Hematopoietic multipotent progenitor cell treated with erythropoietin and hydrocortisone succinate and interleukin-3 and kit ligand, for 4 days (in vitro differentiated cells): ENCODE measurements around the gene SH3BGRL2.

Source experiments
- DNase-seq: peaks from one replicate; pipeline ENCODE4 v3.0.0-alpha.2; 2015

SH3BGRL2 gene

DNA sequence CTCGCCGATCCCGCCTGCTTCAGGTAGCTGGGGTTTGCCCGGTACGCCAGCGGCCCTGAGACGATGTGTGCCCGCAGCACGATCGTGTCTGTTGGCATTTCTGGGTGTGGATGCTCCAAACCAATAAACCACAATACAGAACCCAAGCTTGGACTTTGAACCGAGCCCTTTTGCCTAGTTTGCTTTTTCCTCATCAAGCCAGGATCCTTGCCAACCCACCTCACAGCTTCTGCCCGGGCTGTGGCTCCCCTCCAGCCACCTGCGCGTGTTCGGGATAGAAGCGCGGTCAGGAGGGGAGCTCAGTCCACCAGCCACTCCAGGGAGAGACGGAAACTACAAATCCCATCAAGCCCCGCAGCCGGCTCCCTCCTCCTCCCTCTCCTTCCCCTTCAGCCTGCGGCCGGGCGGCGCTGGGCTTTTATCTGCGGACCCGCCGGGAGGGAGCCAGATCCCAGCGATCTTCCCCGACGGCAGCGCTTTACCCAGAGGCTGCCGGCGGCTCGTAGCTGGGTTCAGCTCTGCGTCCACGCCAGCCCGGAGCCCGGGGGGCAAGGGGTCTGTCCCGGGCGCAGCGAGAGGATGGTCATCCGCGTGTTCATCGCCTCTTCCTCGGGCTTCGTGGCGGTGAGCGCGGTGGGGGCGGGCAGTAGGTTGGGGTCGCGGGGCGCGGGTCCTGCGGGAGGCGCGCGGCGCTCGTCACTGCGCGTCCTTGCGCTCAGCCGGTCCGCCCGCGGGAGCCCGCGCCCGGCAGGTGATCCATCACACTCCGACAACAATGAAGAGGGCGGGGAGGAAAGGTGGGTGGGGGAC lies at the start of gene SH3BGRL2:
TSS of gene SH3BGRL2 (plus strand) at position 447 of the 810 bp plus-strand sequence. CDS start at position 580, 133 bp downstream.
- peak; percentile 92 for DNase-seq

DNA sequence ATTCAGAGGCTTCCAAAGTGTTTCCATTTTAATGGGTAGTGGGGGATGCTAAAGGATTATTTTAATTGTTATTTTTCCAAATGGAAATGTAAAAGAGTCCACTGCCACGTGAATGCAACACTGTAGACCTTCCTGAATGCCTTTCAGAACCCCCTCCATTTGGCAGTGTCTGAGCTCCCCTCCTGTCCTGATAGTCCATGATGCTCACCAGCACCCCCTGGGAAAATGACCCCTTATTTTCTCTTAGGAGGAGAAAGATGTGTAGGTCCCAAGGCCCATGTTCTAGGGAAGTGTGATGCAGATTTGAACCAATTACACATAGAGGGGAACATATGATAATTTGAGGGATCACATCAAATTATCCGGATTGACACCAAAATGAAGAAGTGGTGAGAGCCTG lies 46.8 kb upstream of the SH3BGRL2 start:
- peak; percentile 8 for DNase-seq

DNA sequence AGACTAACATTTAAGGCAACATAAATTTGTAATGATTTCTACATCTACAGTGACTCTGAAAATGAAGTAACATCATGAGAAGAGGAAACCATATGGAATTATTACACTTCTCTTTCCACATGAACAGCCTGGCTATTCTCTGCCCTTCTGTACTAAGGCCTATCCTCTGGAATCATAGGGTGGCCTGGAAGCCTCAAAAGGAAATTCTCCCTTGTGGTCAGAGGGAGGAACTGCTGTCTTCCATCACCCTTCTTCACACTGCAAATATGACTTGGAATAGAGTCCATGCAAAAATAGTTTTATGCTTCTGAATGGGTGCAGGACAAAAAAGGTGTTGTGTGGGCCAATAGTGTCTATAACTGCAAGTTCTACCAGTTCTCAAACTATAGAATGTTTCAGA lies 44.6 kb upstream of the SH3BGRL2 start:
- peak; percentile 48 for DNase-seq

DNA sequence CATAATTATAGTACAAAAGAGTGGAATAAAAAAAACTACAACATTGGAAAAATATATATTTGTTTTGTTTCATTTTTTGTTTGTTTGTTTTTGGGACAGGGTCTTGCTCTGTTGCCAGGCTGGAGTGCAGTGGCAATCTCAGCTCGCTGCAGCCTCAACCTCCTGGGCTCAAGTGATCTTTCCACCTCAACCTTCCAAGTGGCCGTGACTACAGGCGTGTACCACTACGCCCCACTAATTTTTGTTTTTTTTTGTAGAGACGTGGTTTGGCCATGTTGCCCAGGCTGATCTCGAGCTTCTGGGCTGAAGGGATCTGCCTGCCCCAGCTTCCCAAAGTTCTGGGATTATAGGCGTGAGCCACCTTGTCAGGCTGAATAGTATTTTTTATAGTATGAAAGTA lies 41.4 kb upstream of the SH3BGRL2 start:
- DNase-seq: no peak

DNA sequence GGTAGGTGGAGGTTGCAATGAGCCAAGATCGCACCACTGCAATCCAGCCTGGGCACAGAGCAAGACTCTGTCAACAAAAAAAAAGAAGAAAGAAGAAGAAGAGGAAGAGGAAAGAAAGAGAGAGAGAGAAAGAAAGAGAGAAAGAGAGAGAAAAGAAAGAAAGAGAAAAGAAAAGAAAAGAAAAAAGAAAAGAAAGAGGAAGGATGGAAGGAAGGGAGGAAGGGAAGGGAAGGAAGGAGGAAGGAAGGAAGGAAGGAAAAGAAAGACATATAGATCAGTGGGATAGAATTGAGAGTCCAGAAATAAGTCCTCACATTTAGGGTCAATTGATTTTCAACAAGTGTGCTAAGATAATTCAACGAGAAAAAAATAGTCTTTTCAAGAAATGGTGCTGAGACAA lies 34.0 kb upstream of the SH3BGRL2 start:
- no peak for DNase-seq

DNA sequence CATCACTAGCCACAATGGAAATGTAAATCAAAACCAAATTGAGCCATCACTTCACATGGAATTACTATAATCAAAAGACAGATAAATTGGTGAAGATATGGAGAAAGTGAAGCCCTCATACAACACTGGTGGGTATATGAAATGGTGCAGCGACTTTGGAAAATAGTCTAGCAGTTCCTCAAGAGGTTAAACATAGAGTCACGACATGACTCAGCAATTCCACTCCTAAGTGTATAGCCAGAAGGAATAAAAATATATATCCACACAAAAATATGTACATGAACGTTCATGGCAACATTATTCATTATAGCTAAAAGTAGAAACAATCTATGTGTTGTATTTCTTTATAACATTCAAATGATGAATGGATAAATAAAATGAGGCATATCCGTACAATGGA lies 33.1 kb upstream of the SH3BGRL2 start:
- no peak for DNase-seq

DNA sequence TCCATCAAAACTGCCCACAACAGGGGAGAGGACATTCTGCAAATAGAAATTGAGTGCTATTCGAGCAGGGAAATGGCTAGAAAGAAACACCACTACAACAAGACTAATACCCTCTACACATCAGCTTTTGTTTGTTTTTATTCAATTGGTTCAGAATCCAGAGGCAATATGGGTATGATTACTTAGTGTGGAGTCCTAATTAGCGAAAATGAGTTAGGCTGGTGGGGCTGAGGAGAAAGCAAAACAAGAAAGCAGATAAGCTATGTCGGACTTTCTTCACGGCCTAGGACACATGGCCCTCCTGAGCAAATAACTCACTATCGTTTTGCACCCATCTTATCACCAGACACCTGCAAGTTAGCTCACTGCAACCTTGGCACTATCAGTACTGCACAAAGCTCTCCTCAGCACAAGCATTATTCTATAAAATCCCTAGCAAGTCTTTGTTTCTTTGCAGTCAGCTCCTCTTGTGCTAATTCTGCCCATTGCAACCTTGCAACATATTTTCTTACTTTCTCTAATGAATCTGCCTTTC lies 31.3 kb upstream of the SH3BGRL2 start:
- peak; percentile 52 for DNase-seq

DNA sequence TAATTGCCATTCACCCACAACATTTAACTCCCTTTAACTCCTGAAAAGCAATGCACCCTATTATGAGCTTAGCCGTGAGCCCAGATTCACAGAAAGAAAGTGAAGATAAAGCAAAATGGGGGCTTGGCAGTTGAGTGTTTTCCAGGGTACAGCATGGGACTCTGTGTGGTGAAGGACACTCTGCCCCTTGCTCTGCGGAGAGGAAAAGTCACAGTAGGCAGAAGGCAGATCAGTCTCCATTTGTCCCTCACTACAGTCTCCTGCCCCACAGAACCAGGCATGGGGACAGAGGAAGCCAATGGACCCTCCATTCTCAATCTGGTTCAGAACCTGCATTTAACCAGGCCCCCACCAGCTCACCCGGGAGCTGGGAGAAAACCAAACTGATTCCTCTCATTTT lies 30.8 kb upstream of the SH3BGRL2 start:
- no peak for DNase-seq

DNA sequence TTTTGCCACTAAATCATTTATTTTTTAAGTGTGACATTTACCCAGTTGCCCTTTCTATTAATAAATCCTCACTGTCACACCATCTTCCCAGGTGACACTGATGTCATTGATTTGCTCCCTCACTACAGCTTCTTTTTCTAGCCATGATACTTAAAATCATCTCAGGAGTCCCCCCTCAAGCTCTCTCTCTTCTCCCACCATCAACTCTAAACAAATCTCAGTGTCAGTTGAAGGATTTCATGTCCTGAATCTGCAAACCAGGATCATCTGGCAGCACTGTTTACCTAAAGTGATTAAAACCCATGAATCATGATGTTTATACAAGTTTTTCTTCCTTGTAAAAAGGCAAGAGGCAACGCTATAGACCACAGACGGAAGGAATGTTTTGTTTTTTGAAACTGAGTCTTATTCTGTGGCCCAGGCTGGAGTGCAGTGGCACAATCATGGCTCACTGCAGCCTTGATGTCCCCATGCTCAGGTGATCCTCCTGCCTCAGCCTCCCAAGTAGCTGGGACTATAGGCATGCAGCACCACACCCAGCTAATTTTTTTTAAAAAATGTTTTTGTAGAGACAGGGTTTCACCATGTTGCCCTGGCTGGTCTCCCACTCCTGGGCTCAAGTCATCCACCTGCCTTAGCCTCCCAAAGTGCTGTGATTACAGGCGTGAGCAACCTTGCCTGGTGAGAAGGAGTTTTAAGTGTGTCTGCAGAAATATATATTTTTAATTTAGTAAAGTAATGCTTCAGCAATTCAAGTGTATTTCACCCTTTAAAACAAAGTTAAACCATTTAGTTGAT lies 30.1 kb upstream of the SH3BGRL2 start:
- DNase-seq: no peak

DNA sequence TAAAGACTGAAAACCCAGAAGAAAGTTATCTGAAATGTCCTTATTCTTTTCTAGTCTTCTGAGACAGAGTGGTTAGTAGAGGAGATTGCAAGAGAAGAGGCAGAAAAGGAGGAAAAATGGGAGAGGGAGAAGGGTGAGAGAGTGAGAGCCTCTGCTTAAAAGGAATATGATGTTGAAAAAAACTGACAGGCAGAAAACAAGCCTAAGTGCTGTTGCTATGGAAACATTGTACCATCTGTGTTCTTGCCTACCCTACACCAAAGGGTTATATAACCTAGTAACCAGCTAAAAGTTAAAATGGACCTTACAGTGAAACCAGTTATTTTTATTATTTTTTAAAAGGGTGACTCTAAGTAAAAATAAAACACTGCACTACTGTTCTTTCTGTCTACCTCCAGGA lies 28.3 kb upstream of the SH3BGRL2 start:
- no peak for DNase-seq

DNA sequence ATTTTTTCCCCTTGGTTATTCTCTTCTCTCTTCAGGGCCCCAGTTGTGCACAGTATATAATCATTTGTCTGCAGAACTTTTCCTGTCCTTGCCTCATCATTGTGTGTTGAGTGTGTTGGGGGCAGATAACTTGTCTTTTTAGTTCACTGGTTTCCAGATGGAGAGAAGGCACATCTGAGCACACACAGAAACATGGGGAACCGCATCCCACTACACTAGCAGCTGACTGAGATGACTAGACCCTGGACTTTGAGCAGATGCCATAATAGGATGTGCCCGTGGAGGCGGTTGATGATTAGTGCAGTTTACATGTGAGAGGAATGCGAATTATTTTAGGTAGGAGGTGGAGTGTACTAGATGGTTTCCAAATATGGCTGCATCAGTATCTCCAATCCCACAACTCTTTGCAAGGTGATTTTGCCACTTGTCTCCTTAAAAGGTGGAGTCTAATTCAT lies 26.5 kb upstream of the SH3BGRL2 start:
- DNase-seq: peak; percentile 70

DNA sequence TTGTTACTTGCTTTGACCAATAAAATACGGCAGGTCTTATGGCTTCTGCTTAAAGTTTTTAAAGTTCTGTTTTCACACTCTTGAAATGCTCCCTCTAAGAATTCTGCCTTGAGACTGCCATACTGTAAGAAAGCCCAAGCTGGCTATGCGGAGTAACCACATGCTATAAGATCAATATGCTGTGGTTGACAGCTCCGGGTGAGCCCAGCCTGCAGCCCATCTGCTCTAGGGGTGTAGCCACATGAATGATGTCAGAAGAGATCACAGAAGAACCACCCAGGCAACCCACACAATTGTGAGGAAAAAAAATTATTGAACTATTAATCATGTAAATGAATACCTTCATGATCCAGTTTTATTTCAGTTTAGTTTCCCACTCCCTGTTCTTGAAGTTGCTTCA lies 26.1 kb upstream of the SH3BGRL2 start:
- DNase-seq: peak; percentile 49

DNA sequence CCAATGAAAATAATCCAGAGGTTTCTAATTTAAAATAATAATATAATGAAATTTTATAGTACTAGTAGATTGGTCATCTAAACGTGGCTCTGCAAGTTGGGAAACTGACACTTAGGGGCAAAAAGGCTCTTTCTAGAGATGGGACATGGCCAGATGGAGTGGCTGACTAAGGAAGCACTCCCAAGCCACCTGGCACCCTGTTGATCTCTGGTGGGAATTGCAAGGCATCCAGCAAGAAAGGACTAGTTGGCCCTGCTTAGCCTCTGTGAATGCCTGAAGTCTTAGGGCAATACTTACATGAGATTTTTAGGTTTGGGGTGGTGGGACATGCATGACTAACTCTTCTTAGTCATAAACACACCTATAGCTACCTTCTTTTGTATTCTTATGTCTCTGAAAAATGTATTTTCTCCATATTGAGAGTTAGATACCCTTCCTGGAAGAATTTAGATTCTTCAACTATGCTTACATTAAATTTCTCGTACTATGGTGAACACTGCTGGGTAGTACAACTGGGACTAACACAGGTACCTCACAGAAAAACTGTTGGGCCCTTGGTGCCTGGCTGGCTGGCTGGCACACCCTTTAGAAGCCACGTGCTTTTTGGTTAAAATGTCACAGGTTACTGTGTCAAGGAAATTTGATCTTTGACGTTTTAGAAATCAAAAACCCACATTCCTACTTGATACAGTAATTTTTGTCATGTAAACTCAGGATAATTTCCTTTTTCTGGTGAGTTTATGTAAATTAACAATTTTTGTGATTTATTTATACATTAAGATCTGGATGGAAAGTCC lies 25.0 kb upstream of the SH3BGRL2 start:
- DNase-seq: no peak

DNA sequence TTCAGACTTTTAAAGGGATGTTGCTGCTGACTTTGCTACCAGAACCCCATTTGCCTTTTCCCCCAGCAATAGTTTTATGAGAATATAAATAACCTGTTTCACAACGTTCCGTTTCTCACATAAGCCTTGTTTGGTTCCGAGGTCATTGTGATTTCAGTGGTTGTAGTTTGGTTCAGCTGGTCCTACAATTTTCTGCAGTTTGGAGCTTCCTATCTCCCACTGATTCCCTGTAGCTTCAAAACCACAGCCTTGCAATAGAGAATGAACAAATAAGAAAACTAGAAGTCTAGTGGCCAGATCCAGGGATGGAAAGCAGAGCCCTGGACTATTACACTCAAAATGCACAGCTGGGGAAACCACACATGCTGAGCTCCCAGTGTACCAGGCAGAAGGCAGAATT lies 24.1 kb upstream of the SH3BGRL2 start:
- no peak for DNase-seq

DNA sequence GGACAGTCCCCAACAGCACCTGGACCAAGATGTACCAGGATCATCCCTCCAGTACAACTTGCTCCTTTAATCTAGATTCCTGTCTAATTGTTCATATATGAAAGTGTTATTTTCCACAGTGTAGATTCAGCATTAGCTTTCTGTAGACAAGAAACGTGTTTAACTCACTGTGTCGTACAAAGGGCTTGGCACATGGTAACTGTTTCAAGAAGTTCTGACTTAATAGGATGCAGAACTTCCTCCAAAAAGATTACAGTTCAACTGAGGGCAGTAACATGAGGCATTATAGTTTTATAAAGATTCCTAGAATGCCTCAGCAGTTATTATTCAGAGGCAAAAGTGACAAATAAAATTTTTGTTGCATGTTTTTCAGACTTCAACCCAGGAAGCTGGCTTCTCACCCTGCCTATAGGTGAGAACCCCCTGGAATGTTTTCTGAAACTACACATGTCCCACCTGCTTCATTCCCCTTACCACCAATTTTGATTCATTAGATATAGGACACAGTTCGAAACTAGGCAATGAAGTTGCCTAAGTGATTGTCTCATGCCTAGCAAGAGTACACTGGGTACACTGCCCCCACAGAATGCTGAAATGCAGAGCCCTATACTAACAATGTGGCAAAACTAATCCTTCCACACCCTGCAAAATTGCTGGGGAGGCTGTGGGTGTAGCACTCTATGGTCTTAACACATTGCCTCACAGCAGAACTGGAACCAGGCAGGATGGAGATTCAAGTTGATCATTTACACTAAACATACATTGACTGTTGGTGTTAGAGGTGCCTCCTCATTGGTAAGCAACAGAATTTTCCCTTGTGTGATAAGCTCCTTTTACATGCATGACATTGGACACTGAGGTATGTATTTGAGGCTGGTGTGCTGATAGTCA lies 22.6 kb upstream of the SH3BGRL2 start:
- no peak for DNase-seq

DNA sequence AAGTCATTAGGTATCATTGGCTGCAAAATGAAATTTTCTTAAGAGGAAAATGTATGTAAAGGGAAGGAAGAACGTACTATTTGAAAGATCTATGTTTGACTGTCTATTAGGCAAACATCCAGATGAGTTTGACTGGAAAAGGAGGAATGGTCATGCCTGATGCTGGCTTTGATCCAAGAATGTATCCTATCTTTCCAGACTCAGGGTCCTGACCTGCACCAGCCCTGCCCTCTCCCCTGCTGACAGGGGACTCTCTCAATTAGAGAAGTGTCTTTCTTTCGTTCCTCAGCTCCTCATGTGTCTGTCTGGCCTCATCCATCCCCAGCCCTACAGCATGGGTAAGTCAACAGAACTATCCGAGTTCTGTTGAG lies 21.9 kb upstream of the SH3BGRL2 start:
- DNase-seq: no peak

DNA sequence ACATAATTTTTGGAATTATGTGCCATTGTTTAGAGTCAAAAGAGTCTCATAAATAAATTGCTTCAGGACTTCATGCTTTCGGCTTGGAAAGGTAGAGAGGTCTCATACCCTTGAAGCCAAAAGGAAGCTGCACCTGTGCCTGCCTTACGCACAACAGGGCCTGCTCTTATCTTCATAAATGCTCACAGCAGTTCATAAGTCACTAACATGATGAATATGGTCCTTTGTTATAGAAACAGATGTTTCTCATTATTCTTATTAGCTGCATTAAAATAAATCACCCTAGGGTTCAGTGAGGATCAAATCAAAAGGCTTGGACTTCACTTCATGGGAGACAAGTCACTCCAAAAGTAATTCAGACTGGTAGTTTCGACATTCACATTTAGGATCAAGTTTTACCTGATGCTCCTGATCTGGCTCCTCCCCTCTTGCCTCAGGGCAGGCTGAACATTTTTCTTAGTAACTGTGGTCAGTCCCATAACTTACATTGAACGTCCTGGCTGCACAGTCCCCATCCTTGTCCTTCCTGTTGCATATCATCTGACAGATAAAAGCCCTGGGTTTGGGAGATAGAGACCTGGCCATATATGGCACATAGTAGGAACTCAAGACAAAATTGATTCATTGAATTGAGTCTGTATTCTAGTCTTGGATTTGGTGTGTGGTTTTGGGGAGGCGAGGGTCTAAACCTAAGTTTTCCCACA lies 20.7 kb upstream of the SH3BGRL2 start:
- DNase-seq: peak; percentile 7

DNA sequence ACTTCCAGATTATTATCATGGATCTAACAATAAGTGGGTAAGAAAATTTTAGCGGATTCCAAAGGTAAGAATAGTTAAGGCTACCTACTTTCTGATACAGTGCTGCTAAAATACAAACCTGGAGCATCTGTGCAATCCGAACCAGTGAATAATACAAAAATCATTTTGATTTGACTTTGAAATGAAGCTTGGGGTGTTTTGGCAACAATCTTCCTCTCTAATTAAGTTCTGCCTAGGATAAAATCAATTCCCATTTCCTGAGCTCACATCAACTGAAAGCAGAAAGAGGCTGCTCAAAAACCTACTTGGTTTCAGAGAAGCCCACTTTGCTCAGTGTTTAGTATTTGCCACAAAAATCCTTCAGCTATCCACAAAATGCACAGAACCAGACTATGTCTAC lies 18.7 kb upstream of the SH3BGRL2 start:
- no peak for DNase-seq

DNA sequence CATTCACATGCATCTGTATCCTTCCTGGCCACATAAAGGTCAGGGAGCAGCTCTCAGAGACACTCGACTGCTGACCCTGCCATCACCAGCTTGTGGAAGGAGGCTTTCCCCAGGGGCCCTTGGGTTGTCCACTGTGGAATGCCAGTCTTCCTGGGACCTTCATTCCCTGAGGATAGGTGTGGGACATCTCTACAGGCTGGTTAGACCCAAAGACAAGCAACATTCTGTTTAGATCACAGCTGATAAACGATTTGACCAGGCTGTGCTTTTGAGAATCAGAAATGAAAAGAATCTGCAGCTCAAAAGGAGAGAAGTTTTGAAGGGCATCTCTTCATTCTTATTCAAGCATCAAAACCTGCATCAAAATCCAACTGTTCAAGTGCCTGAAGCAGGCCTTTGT lies 18.2 kb upstream of the SH3BGRL2 start:
- DNase-seq: no peak

DNA sequence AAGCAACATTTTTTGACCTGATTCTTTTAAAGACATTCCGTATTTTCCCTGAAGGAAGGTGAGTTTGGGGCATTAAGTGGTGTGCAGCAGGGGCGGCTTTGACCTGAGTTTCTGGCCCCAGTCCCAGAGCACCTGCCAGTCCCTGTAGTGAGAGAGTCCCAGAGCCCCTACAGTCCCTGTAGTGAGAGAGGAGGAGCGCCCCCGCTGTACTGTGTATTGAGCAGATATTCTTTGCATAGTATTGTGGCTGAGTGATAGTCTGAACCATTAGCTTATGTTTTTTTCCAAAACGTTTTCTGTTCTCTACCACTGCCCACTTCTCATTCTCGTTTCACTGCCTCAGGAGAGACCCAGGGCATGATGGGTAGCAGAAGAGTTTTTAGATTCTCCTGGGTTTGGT lies 17.2 kb upstream of the SH3BGRL2 start:
- no peak for DNase-seq
